ENCODE measurements around the gene HNRNPU. TPM values are rescaled to one million over a fixed set of nuclear protein-coding genes. Genes with fewer than 3 reads are reported as not detected.

HNRNPU gene
- total RNA-seq = 166 and 292 TPM in 2 replicates

DNA sequence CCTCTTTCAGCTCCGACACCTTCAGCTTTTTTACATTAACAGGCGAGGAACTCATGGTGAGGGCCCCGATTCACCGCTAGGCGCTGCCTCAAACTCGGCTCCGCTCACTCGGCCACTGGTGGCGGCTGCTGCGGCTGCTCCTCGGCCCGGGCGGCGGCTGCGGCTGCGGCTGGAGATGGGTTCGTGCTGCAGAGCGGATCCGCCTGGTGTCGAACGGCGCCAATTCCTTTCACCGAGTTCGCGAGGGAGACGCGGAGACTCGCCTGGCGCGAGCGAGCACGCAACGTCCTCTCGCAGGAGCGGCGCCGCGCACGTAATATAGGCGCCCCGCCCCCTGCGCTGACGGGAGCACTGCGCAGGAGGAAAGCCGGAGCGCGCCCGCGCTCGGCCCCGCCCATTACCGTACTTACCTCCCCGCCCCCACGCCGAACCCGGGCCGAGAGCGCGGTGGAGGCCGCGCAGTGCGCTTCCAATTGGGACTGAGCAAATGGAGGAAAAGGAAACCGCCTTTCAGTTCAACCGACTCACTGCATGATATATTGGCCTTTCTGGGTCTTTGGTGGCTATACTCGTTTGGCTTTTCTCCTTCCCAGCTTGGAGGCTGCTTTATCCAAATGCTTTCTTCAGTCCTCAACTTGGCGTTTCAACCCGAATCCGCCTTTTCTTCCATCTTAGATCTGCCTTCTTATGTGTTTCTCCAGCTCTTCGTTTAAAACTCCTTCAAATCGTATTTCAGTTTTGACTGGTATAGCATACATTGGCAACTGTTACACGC is at the start of gene HNRNPU:
TSS of gene HNRNPU (minus strand) at position 291 of the 775 bp plus-strand sequence. CDS start at position 55, 236 bp downstream.

DNA sequence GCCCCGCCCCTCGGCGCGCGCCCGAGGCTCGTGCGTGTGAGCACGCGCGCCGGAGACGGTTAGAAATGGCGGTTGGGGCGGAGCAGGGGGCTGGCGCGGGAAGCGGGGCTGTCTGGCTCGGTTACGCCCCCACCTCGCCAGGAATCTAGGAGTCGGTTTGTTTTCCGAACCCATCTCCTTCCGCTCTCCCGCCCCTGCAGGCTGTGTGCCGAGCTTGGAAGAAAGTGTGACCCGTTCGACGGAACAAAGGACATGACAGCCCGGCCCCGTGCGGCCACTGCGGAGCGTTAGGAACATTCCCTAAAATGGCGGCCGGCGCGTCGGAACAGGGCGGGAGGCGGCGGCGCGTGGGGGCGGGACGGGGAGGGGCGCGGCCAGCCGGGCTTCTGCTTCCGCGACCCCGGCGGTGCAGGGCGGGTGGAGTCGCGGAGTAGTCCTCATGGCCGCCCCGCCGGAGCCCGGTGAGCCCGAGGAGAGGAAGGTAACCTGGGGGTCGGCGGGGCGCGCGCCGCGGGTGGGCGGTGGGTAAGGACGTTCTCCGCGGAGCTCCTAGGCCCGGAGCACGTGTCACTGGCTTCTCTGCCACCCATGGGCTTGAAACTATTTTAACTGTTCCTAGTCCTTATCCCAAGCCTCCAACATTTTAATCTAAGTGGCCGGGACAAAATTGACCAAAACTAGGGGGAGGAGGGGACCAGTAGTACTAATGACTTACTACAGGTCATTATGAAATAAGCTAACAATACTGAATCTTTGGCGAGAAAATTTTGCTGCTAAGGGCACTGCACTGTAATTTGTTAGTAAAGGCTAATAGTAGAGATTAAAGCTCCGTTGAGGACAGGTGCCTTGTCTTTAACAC is 28.8 kb downstream of the HNRNPU start, which contains the start of gene COX20:
TSS of gene COX20 (plus strand) at position 383 of the 859 bp plus-strand sequence. CDS start at position 440, 57 bp downstream.

Other genes with a start within 250 kb of the HNRNPU start
- 41.1 and 42.8 TPM in 2 replicates for gene DESI2, start 211.4 kb downstream of the HNRNPU start, total RNA-seq
- gene COX20, start 28.9 kb downstream of the HNRNPU start, total RNA-seq = 8.2 and 19.5 TPM in 2 replicates